GDM1 (cell line): Measurements from ENCODE around the gene MBD2.
"Not testable (repeated sequence)": the region's sequence is repeated elsewhere in the genome, so short reads cannot be mapped to it uniquely, and the experiment has no call there.

ENCODE experiments used
- DNase-seq: peaks from one replicate; lab custom pipeline; 2025; lab: John Stamatoyannopoulos, UW

The MBD2 gene

GRCh38 chr18:54224379-54225014 lies at the start of gene MBD2:
Gene MBD2, minus strand, starts transcription at chr18:54224669. Its CDS starts 110 bp downstream, at chr18:54224559.
- peak; percentile 95 for DNase-seq

GRCh38 chr18:54269893-54270844 lies 45.7 kb upstream of the MBD2 start:
- peak; percentile 82 for DNase-seq

GRCh38 chr18:54268751-54269150 lies 44.3 kb upstream of the MBD2 start:
- DNase-seq: no peak

GRCh38 chr18:54267701-54268100 lies 43.2 kb upstream of the MBD2 start:
- DNase-seq: no peak

DNA sequence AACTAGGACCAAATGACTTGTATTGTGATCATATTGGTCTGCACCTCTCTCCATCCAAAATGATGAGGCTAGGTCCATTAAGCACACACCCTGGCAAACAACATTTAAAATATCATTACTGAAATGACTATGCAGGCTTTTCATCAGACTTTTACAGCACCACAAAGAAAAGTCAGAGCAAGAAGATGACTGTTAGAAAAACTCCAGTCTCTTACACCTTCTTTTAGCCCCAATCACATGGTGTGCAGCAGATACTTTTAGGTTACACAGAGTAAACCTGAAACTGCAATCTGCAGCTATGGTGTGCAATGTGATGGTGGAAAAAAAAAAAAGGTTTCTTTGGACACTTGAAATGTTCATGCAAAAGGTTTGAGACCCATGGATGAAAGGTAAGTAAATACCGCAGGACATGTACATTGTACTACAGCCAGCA lies 39.5 kb upstream of the MBD2 start:
- DNase-seq: no peak

DNA sequence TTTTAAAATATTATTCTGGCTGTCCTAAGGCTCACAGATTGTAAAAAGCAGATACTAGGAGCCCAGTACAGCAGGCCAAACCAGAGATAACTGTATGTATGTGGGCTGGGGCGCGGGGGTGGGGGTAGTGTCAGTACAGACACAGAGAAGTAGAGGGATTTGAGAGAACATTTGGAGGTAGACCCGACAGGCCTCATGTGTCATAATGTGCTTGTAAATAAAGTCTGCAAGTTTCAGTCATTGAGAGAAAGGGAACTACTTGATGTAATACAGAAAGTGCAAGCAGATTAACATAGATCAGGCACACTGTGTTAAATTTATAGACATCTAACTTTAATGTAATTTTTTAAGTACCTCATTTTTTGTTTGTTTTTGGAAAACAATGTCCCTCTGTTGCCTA lies 37.4 kb upstream of the MBD2 start:
- no peak for DNase-seq

DNA sequence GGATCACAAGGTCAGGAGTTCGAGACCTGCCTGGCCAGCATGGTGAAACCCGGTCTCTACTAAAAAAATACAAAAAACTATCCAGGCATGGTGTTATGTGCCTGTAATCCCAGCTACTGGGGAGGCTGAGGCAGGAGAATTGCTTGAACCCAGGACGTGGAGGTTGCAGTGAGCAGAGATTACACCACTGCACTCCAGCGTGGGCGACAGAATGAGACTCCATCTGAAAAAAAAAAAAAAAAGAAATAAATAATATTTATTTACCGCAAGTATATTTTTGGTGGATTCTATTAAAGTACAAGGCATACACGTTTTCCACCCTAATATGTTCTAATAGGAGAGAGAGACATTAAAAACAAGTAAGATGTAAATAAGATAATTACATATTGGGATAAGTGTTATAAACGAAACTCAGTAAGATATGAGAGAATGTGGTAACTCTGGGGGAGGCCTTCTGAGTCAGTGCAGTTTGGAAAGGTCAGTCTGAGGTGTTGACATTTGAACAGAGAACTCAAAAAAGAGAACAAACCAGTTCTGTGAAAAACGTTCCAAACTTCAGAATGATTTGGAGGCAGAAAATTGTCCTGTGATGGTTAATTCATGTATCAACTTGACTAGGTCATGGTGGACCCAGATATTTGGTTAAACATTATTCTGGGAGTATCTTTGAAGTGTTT lies 36.1 kb upstream of the MBD2 start:
- DNase-seq: no peak

DNA sequence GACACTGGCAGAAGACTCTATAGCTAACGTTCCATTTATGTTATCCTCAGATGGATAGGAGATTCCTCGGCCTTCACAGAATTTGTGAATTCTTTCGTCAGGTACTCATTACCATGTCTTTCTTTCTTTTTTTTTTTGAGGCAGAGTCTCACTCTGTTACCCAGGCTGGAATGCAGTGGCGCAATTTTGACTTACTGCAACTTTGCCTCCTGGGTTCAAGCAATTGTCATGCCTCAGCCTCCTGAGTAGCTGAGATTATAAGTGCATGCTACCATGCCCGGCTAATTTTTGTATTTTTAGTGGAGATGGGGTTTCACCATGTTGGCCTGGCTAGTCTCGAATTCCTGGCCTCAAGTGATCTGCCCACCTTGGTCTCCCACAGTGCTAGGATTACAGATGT lies 33.3 kb upstream of the MBD2 start:
- DNase-seq: not testable (repeated sequence)

DNA sequence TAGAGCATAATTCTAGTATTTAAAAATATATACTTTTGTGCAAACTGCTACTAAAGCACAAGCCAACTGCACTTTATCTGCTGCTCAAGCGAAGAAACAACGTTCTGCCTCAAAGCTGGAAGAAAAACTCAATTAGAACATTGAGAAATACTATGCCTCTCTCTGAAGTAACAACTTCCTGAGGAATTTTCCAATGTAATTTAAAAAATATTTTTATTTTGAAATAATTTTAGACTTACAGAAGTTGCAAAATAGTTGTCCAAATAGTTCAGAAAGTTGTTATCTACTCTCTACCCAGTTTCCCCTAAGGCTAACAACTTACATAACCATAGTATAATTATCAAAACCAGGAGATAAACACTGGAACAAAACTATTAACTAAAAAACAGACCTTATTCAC lies 32.5 kb upstream of the MBD2 start:
- no peak for DNase-seq

GRCh38 chr18:54255141-54255540 lies 30.7 kb upstream of the MBD2 start:
- DNase-seq: no peak

GRCh38 chr18:54254265-54254758 lies 29.8 kb upstream of the MBD2 start:
- no peak for DNase-seq

GRCh38 chr18:54251606-54252390 lies 27.3 kb upstream of the MBD2 start:
- no peak for DNase-seq

- no peak for DNase-seq
These were observed 26.4 kb upstream of the MBD2 start for GRCh38 chr18:54250846-54251261.

DNA sequence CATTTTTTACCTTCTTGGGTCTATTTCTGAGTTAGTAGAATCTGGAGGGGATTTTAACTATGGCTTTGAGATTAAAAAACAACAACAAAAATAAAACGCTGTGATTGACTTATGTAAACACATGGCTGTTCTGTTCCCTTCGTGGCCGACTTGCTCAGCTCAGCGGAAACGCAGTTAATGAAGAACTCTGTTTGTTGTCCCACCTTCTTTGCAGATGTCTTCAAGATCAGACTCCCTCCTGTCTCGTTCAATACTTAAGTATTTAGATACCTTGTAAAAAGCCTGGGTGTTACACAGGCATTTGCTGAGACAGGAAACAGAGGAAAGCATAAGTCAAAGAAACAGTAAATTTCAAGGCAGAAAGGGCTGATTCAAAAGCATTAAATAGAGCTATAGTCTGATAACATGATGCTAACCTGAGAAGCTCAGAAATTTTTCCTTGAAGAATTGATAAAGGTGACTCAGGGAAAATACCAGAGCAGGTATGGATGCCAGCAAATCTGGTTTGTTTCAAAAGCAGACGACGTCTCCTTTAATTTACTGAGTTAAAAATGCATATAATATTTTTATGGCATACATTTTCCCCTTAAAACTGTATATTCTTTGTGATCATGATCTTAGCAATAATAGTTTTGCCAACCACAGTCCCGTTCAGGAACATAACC lies 23.2 kb upstream of the MBD2 start:
- no peak for DNase-seq

GRCh38 chr18:54242327-54242726 lies 17.9 kb upstream of the MBD2 start:
- DNase-seq: no peak

- DNase-seq: no peak
These were observed 17.0 kb upstream of the MBD2 start for GRCh38 chr18:54241483-54241882.

GRCh38 chr18:54240629-54241107 lies 16.2 kb upstream of the MBD2 start:
- no peak for DNase-seq

- no peak for DNase-seq
These were observed 15.1 kb upstream of the MBD2 start for GRCh38 chr18:54239601-54240000.

DNA sequence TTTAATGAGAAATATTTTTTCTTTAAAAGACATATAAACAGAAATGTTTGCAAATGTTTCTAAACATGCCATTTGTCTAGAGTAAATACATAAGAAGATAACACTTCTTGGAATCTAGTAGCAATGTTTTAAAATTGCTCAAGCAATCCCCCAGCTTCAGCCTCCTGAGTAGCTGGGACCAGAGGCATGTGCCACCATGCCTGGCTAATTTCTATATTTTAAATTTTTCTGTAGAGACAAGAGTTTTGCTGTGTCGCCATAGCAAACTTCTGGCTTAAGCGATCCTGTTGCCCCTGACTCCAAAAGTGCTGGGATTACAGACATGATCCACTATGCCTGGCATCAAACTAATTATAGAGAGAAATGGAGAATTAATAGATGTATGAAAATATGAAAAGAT lies 14.6 kb upstream of the MBD2 start:
- DNase-seq: no peak

DNA sequence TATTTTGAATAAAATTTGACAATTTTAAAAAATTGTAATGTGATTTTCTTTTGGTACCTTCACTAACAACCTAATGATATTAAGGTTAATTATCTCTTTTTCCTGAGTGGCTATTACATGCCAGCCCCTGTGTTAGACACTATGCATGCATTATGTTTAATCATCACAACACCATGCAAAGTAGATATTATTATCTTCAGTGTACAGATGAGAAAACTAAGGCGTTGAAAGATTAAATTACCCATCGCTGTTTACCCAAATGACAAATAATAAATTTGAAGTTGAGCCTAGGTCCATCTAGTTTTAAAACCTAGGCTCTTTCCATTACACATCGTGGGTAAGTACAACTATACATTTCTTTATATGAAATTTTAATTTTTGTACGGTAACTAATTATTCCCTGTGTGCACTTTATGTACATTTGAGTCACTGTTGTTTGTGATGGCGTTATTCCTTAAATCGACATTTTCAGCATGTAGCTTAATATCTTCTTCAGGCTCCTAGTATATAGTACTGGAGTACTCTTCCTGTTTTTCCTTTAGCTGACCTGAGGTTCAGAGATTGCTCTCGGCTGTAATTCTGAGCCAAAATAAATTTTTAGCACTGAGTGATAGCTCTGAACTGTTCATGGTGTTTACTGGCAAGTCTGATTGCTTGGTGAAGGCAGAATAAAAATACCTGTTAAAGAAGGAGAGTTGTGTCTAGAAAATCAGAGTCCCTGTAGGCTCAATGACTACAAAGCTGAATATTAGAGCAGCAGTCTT lies 13.9 kb upstream of the MBD2 start:
- DNase-seq: no peak
